ENCODE results near the gene CLEC16A. TPM values are rescaled to one million over a fixed set of nuclear protein-coding genes. Genes with fewer than 3 reads are reported as not detected.
A peak's percentile ranks its signal among the peaks of the same experiment; 100 is the strongest.

CLEC16A gene
- total RNA-seq, 1 donor from 2014 or later: 34.6 TPM

GRCh38 chr16:10950393-10950792 is 6.0 kb downstream of the CLEC16A start:
- no peak for DNase-seq
- no peak overlapping the region for H3K27ac ChIP-seq

DNA sequence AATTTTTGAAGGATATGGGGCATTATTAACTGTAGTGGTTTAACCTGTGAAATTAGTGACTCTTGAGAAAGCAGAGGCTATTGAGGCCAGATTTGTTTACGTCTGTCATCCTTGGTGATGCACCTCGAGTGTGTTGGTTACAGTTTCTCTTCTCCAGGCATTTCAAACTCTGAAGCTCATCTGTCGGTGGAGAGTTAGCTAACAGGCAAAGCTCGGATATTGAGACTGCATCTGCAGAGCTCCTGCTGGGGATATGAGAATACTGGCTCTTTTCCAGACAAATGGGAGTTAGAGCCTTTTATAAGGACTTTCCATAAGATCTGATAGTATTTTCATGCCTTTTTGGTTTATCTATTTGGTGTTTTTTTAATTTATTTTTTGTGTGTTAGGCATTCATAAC is 6.7 kb downstream of the CLEC16A start:
- Histone ChIP-seq H3K9me3 (no peaks in the 10 kb centered on the region), H3K36me3 (no peaks in the 10 kb centered on the region), H3K27ac (no peak overlapping the region), H3K4me1 (peaks cover 56% of the 10 kb centered on the region), H3K27me3 (ENCODE audit: low read depth) (no peaks in the 10 kb centered on the region), H3K4me3 (no peak overlapping the region)
- ATAC-seq (no peak), DNase-seq (no peak)
- intact Hi-C loops (cut with DNase I): no loop called here
- no peak for TF ChIP-seq CTCF (IDR thresholded peaks at IDR 0.05)

More at GRCh38 chr16:10950393-10950792, 6.0 kb downstream of the CLEC16A start:
- no peak for TF ChIP-seq CTCF (IDR thresholded peaks at IDR 0.05)
- Histone ChIP-seq H3K27me3 (ENCODE audit: low read depth) (no peaks in the 10 kb centered on the region), H3K4me1 (peaks cover 62% of the 10 kb centered on the region), H3K9me3 (no peaks in the 10 kb centered on the region), H3K4me3 (no peak overlapping the region), H3K36me3 (no peaks in the 10 kb centered on the region)
- no peak for ATAC-seq
- intact Hi-C loops (cut with DNase I): no loop called here

DNA sequence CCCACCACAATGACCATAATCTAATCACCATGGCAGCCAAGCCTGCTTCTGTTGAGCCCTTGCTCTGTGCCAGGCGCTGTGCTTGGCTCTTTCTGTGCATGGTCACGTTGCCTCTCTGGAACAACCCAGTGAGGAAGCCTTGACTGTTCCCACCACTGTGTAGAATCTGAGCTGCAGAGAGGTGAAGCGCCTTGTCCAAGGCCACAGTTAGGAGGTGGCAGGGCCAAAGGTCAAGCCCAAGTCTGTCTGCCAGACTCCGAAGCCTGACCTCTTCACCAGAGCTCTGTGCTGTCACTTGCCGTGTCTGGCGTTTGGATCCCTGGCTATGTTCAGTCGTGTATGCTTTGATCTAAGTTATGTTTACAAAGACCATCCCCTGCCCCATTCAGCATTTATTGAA is 10.5 kb downstream of the CLEC16A start:
- peaks cover 13% of the 10 kb centered on the region for H3K36me3 ChIP-seq
- H3K4me3 ChIP-seq: no peak overlapping the region
- H3K9me3 ChIP-seq: no peaks in the 10 kb centered on the region
- no peak for TF ChIP-seq CTCF (IDR thresholded peaks at IDR 0.05)
- peaks cover 35% of the 10 kb centered on the region for H3K4me1 ChIP-seq
- ATAC-seq: peak in 1 of 2 donors; percentile 6
- H3K27me3 ChIP-seq (ENCODE audit: low read depth): no peaks in the 10 kb centered on the region
- no peak for DNase-seq
- no peak overlapping the region for H3K27ac ChIP-seq
- intact Hi-C loops (cut with DNase I): no loop called here

- intact Hi-C loops (cut with DNase I): no loop called here
- no peak for DNase-seq
- Histone ChIP-seq H3K27ac (no peak overlapping the region), H3K4me1 (peaks cover 22% of the 10 kb centered on the region), H3K36me3 (peaks cover 23% of the 10 kb centered on the region), H3K27me3 (ENCODE audit: low read depth) (no peaks in the 10 kb centered on the region), H3K9me3 (no peaks in the 10 kb centered on the region), H3K4me3 (no peak overlapping the region)
- no peak for TF ChIP-seq CTCF (IDR thresholded peaks at IDR 0.05)
- ATAC-seq: no peak
Measured at GRCh38 chr16:10957771-10958482, 13.6 kb downstream of the CLEC16A start.

GRCh38 chr16:10959161-10959560 is 14.8 kb downstream of the CLEC16A start:
- Histone ChIP-seq H3K4me1 (peaks cover 17% of the 10 kb centered on the region), H3K27ac (no peak overlapping the region), H3K27me3 (ENCODE audit: low read depth) (no peaks in the 10 kb centered on the region), H3K4me3 (no peak overlapping the region), H3K9me3 (no peaks in the 10 kb centered on the region), H3K36me3 (peaks cover 33% of the 10 kb centered on the region)
- DNase-seq: no peak
- intact Hi-C loops (cut with DNase I): no loop called here
- ATAC-seq: no peak
- no peak for TF ChIP-seq CTCF (IDR thresholded peaks at IDR 0.05)

Measured in lower lobe of right lung (tissue), 2 donors.